ENCODE results near the gene HDAC4.

HDAC4 gene

GRCh38 chr2:239425631-239426030 lies 24.8 kb upstream of the HDAC4 start:
- DNase-seq, result no peak

GRCh38 chr2:239424337-239425045 lies 23.7 kb upstream of the HDAC4 start:
- no peak for DNase-seq

- no peak for DNase-seq
Observed at GRCh38 chr2:239423551-239423950, 22.7 kb upstream of the HDAC4 start.

GRCh38 chr2:239421851-239422250 lies 21.0 kb upstream of the HDAC4 start:
- no peak for DNase-seq

- no peak for DNase-seq
Observed at GRCh38 chr2:239420082-239420481, 19.3 kb upstream of the HDAC4 start.

GRCh38 chr2:239418918-239419317 lies 18.1 kb upstream of the HDAC4 start:
- DNase-seq, result no peak

- DNase-seq, result no peak
Observed at GRCh38 chr2:239412905-239413603, 12.2 kb upstream of the HDAC4 start.

GRCh38 chr2:239411549-239412319 lies 10.9 kb upstream of the HDAC4 start:
- DNase-seq, result no peak

GRCh38 chr2:239411117-239411516 lies 10.3 kb upstream of the HDAC4 start:
- no peak for DNase-seq

- DNase-seq, result no peak
Observed at GRCh38 chr2:239409976-239410375, 9.2 kb upstream of the HDAC4 start.

- DNase-seq, result no peak
Observed at GRCh38 chr2:239407112-239407511, 6.3 kb upstream of the HDAC4 start.

GRCh38 chr2:239406316-239406995 lies 5.6 kb upstream of the HDAC4 start:
- no peak for DNase-seq

- DNase-seq, result no peak
Observed at GRCh38 chr2:239405071-239405470, 4.3 kb upstream of the HDAC4 start.

- DNase-seq, result no peak
Observed at GRCh38 chr2:239402666-239403065, 1.8 kb upstream of the HDAC4 start.

GRCh38 chr2:239401881-239402233 lies 1.0 kb upstream of the HDAC4 start:
- peak; percentile 39 to 51 for DNase-seq

GRCh38 chr2:239401067-239401880 lies 454 bp upstream of the HDAC4 start:
- DNase-seq, result peak; percentile 98 to 100

GRCh38 chr2:239399921-239400595 lies 762 bp downstream of the HDAC4 start:
- peak in 1 of 2 donors; percentile 18 for DNase-seq

GRCh38 chr2:239399433-239399920 lies 1.3 kb downstream of the HDAC4 start:
- DNase-seq, result no peak

- no peak for DNase-seq
Observed at GRCh38 chr2:239398521-239398921, 2.3 kb downstream of the HDAC4 start.

- DNase-seq, result no peak
Observed at GRCh38 chr2:239397931-239398471, 2.8 kb downstream of the HDAC4 start.
